GM13976 (cell line): ENCODE measurements around the gene PHF19.

Source experiments
- DNase-seq: peaks from one replicate; pipeline ENCODE4 v3.0.0; 2012; ENCODE audit warnings: low spot score
- CTCF ChIP-seq: IDR thresholded peaks from 2 replicates; pipeline ENCODE4 v1.5.1; 2012; ENCODE audit warnings: borderline replicate concordance, mild to moderate bottlenecking; ENCODE audit not compliant: insufficient read depth; ENCODE audit errors: extremely low read depth, missing control alignments, control extremely low read depth
- in situ Hi-C: fragments of 300-500 bp; cut with MboI; formaldehyde crosslinking; loops from one replicate; pipeline ENCODE4 v1.12.0; 2022; ENCODE audit warnings: low sequenced_read_pairs, mixed read lengths, inconsistent platforms; ENCODE audit not compliant: unreplicated experiment

PHF19 gene

GRCh38 chr9:120866651-120867050 lies 10.3 kb downstream of the PHF19 start:
- TF ChIP-seq CTCF, result no peak
- DNase-seq, result no peak
- in situ Hi-C loops, result no loop called here

- in situ Hi-C loops, result no loop called here
- no peak for DNase-seq
- no peak for TF ChIP-seq CTCF
These were observed 11.2 kb downstream of the PHF19 start for GRCh38 chr9:120865809-120866208.

- in situ Hi-C loops, result no loop called here
These were observed 11.8 kb downstream of the PHF19 start for GRCh38 chr9:120865176-120865575.

DNA sequence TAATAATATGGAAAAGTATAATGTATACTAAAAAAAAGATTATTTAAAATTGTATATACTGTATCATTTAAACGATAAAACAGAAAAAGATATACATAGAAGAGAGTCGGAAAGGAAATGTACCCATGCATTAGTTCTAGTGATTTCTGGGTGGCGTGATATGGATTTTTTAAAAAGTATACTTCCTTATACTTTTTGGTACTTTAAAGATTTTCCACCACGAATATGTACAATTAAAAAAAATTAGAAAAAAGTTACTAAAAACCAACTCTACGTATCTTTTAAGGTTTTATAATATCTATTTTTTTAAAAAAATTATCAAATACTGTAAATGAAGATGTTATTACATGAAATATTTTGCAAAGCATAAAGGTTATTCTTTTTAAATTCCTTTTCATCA lies 12.3 kb downstream of the PHF19 start:
- in situ Hi-C loops, result no loop called here

More at GRCh38 chr9:120865176-120865575, 11.8 kb downstream of the PHF19 start:
- DNase-seq, result no peak
- no peak for TF ChIP-seq CTCF

DNA sequence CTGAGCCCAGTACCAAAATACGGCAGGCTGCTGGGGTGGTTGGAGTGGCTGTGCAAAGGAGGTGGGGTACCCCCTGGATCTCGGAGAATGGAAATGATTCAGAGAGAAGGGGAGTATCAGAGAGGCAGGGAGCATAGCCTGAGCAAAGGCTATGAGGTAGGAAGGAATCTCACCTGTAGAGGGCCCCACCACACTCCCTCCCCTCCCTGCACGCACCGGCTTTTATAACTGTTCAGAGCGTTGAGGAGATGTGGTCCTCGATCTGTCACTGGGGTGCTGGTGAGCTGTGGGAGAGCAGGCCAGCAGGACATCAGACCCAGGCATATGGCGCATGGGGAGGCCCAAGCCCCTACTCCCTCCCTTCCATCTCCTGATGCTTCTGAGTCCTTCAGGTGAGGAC lies 13.2 kb downstream of the PHF19 start:
- in situ Hi-C loops, result no loop called here

More for the DNA sequence above, 12.3 kb downstream of the PHF19 start:
- TF ChIP-seq CTCF, result no peak
- DNase-seq, result no peak

GRCh38 chr9:120862452-120862851 lies 14.5 kb downstream of the PHF19 start:
- no peak for TF ChIP-seq CTCF
- in situ Hi-C loops, result no loop called here

More for the DNA sequence above, 13.2 kb downstream of the PHF19 start:
- no peak for DNase-seq
- no peak for TF ChIP-seq CTCF

GRCh38 chr9:120861935-120862334 lies 15.1 kb downstream of the PHF19 start:
- in situ Hi-C loops, result no loop called here
- DNase-seq, result no peak
- no peak for TF ChIP-seq CTCF

More at GRCh38 chr9:120862452-120862851, 14.5 kb downstream of the PHF19 start:
- no peak for DNase-seq
